K562 (cell line): Measurements from ENCODE around the gene TCF4. TPM values are rescaled to one million over a fixed set of nuclear protein-coding genes. Genes with fewer than 3 reads are reported as not detected.

Experiments used
- EGR1 ChIP-seq: fragments of 450-650 bp; conservative IDR thresholded peaks from 2 replicates; pipeline ENCODE4 v1.6.1; 2017; ENCODE audit warnings: mild to moderate bottlenecking
- MAZ ChIP-seq, 2 experiments: fragments of 450-650 bp in 1 of 2; sonication (generic) in 1 of 2; formaldehyde crosslinking; IDR thresholded peaks in 1 of 2; conservative IDR thresholded peaks in 1 of 2; 2 replicates each; pipeline versions ENCODE4 v1.4.0 to v1.5.0; 2020; ENCODE audit warnings: mild to moderate bottlenecking in 1 of 2, missing genetic modification reagents in 1 of 2
- MBD1 ChIP-seq: fragments of 250-450 bp; sonication (Bioruptor Pico); IDR thresholded peaks from 2 replicates; pipeline ENCODE4 v1.8.0; 2022; ENCODE audit warnings: inconsistent platforms
- PHF20 ChIP-seq: fragments of 450-650 bp; IDR thresholded peaks from 2 replicates; pipeline ENCODE4 v1.6.1; 2018; ENCODE audit not compliant: partially characterized antibody
- SRSF7 ChIP-seq: fragments of 200-400 bp; formaldehyde crosslinking; optimal IDR thresholded peaks from 2 replicates; pipeline ENCODE3; 2017; ENCODE audit warnings: mild to moderate bottlenecking, low read depth, low read length
- THAP12 ChIP-seq: fragments of 250-450 bp; sonication (Bioruptor Pico); IDR thresholded peaks from 2 replicates; pipeline ENCODE4 v1.9.0; 2021; ENCODE audit warnings: mild to moderate bottlenecking, inconsistent platforms
- polyA plus RNA-seq, 8 experiments: library from polyadenylated mRNA; depleted of rRNA in 4 of 8; stranded (reverse) in 5 of 8; unstranded in 3 of 8; fragments of >200 nt; fragmentation: Nextera tagmentation in 2 of 8; fragmentation: Illumina TruSeq in 1 of 8; extraction: Ambion mirVana in 2 of 8; extraction: Trizol in 1 of 8; gene quantifications; 2 replicates each; pipeline versions ENCODE4 v1.2.1 to v1.2.3, GENCODE V29; 2011 to 2014; ENCODE audit warnings: inconsistent platforms in 1 of 8, missing spikeins in 1 of 8
- total RNA-seq, 7 experiments: library from RNA; depleted of rRNA in 6 of 7; stranded (reverse); fragments of >200 nt in 6 of 7; fragmentation: Illumina TruSeq in 2 of 7; extraction: Trizol in 2 of 7; gene quantifications; 2 replicates each; pipeline versions ENCODE4 v1.2.1 to v1.2.3, GENCODE V29; 2011 to 2021; ENCODE audit warnings: low replicate concordance in 1 of 7
- TF ChIP-seq, protein P1 (sequence below): fragments of 450-650 bp; IDR thresholded peaks from 2 replicates; pipeline ENCODE4 v1.6.1; 2016; ENCODE audit warnings: mild to moderate bottlenecking
- TF ChIP-seq, protein P2 (sequence below): sonication (generic); formaldehyde crosslinking; IDR thresholded peaks from 2 replicates; pipeline ENCODE4 v1.8.1; 2023; ENCODE audit warnings: mild to moderate bottlenecking, missing genetic modification reagents
- TF ChIP-seq, protein P3 (sequence below): IDR thresholded peaks from 2 replicates; pipeline ENCODE4 v1.6.1; 2011; ENCODE audit not compliant: insufficient read length; ENCODE audit errors: extremely low read depth

The TCF4 gene
- total and polyA plus RNA-seq, 9 of the 15 experiments (the other 6 are each of a cell fraction or from before 2014, with no cell fraction given) = 4.8 to 24.7 (median 15.2) TPM

DNA sequence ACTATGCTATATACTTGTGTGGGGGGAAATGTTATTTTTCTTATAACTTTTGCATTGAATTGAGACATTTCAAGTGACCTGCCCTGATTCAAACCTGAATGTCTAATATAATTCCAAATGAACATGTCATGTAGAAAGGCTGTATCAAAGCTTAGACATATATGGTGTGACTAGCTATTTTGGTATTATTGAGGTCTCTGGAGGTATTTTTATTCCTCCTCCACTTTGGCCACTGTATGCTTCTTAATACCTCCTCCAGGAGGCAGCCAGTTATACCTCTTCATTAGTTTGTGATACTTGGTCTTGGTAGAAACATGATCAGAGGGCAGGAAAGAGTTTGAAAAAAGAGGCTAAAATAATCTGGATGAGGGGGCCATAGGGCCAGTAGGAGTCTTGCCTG, 217.1 kb downstream of the TCF4 start (continued):
- TF ChIP-seq, protein P1, sequence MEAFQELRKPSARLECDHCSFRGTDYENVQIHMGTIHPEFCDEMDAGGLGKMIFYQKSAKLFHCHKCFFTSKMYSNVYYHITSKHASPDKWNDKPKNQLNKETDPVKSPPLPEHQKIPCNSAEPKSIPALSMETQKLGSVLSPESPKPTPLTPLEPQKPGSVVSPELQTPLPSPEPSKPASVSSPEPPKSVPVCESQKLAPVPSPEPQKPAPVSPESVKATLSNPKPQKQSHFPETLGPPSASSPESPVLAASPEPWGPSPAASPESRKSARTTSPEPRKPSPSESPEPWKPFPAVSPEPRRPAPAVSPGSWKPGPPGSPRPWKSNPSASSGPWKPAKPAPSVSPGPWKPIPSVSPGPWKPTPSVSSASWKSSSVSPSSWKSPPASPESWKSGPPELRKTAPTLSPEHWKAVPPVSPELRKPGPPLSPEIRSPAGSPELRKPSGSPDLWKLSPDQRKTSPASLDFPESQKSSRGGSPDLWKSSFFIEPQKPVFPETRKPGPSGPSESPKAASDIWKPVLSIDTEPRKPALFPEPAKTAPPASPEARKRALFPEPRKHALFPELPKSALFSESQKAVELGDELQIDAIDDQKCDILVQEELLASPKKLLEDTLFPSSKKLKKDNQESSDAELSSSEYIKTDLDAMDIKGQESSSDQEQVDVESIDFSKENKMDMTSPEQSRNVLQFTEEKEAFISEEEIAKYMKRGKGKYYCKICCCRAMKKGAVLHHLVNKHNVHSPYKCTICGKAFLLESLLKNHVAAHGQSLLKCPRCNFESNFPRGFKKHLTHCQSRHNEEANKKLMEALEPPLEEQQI = no peak
- no peak for TF ChIP-seq THAP12 (CRISPR knock-in tag)
- TF ChIP-seq, protein P2, sequence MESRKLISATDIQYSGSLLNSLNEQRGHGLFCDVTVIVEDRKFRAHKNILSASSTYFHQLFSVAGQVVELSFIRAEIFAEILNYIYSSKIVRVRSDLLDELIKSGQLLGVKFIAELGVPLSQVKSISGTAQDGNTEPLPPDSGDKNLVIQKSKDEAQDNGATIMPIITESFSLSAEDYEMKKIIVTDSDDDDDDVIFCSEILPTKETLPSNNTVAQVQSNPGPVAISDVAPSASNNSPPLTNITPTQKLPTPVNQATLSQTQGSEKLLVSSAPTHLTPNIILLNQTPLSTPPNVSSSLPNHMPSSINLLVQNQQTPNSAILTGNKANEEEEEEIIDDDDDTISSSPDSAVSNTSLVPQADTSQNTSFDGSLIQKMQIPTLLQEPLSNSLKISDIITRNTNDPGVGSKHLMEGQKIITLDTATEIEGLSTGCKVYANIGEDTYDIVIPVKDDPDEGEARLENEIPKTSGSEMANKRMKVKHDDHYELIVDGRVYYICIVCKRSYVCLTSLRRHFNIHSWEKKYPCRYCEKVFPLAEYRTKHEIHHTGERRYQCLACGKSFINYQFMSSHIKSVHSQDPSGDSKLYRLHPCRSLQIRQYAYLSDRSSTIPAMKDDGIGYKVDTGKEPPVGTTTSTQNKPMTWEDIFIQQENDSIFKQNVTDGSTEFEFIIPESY (CRISPR knock-in tag) = no peak
- TF ChIP-seq, protein P3, sequence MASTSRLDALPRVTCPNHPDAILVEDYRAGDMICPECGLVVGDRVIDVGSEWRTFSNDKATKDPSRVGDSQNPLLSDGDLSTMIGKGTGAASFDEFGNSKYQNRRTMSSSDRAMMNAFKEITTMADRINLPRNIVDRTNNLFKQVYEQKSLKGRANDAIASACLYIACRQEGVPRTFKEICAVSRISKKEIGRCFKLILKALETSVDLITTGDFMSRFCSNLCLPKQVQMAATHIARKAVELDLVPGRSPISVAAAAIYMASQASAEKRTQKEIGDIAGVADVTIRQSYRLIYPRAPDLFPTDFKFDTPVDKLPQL = no peak
- no peak for TF ChIP-seq MAZ (CRISPR knock-in tag; conservative IDR thresholded peaks at IDR 0.05 in 1 of 2, IDR thresholded peaks at IDR 0.05 in 1 of 2)
- no peak for TF ChIP-seq MBD1 (CRISPR knock-in tag)
- TF ChIP-seq PHF20 = no peak
- TF ChIP-seq SRSF7 = no peak
- no peak for TF ChIP-seq EGR1
